Fibroblast of lung (primary cell): Measurements from ENCODE around the gene CDC23. TPM values are rescaled to one million over a fixed set of nuclear protein-coding genes. Genes with fewer than 3 reads are reported as not detected.
A peak's percentile ranks its signal among the peaks of the same experiment; 100 is the strongest.

ENCODE experiments used
- DNase-seq, 2 donors: peaks; one replicate each; pipeline versions ENCODE4 v3.0.0 to v3.0.0-alpha.2; 2010; ENCODE audit warnings: low read depth in 2 of 2
- H2AFZ ChIP-seq: 2 replicates; pipeline ENCODE4 v1.5.1; 2012; ENCODE audit warnings: low read length, control low read depth, inconsistent platforms
- H3K27ac ChIP-seq: 2 replicates; pipeline ENCODE4 v1.5.1; 2011; ENCODE audit warnings: low read length, control low read depth; ENCODE audit not compliant: insufficient read depth
- H3K27me3 ChIP-seq: 2 replicates; pipeline ENCODE4 v1.5.1; 2011; ENCODE audit warnings: mild to moderate bottlenecking, low read length; ENCODE audit not compliant: control insufficient read depth, insufficient read depth
- H3K36me3 ChIP-seq: 2 replicates; pipeline ENCODE4 v1.5.1; 2011; ENCODE audit warnings: low read length; ENCODE audit not compliant: control insufficient read depth, insufficient read depth
- H3K4me1 ChIP-seq: 2 replicates; pipeline ENCODE4 v1.5.1; 2011; ENCODE audit warnings: low read length; ENCODE audit not compliant: control insufficient read depth, insufficient read depth; ENCODE audit errors: extremely low read depth
- H3K4me2 ChIP-seq: 2 replicates; pipeline ENCODE4 v1.5.1; 2011; ENCODE audit warnings: low read length, control low read depth; ENCODE audit not compliant: insufficient read depth; ENCODE audit errors: extremely low read depth
- H3K4me3 ChIP-seq, 4 experiments: fragments of 200-600 bp in 1 of 4; sonication (generic) in 1 of 4; replicated peaks in 1 of 4; 2 replicates each; pipeline ENCODE4 v1.5.1; 2011 to 2016; ENCODE audit warnings: low read length in 4 of 4, low read depth in 3 of 4, mild to moderate bottlenecking in 3 of 4, control low read depth in 2 of 4, inconsistent platforms in 1 of 4, mixed read lengths in 1 of 4; ENCODE audit not compliant: insufficient read depth in 1 of 4; ENCODE audit errors: control extremely low read depth in 1 of 4
- H3K79me2 ChIP-seq: 2 replicates; pipeline ENCODE4 v1.5.1; 2012; ENCODE audit warnings: mild to moderate bottlenecking, low read length, inconsistent platforms; ENCODE audit not compliant: control insufficient read depth, insufficient read depth
- H3K9ac ChIP-seq: 2 replicates; pipeline ENCODE4 v1.5.1; 2011; ENCODE audit warnings: mild to moderate bottlenecking, low read length, control low read depth; ENCODE audit not compliant: insufficient read depth
- H3K9me3 ChIP-seq: 2 replicates; pipeline ENCODE4 v1.5.1; 2012; ENCODE audit warnings: low read depth, low read length; ENCODE audit not compliant: control insufficient read depth, insufficient read depth
- H4K20me1 ChIP-seq: 2 replicates; pipeline ENCODE4 v1.5.1; 2011; ENCODE audit warnings: low read length; ENCODE audit not compliant: control insufficient read depth, insufficient read depth; ENCODE audit errors: extremely low read depth
- EZH2 ChIP-seq: IDR thresholded peaks from 2 replicates; pipeline ENCODE4 v1.5.1; 2012; ENCODE audit warnings: low read length, control low read depth, mild to moderate bottlenecking; ENCODE audit errors: missing control alignments
- polyA minus RNA-seq: library from RNA; depleted of rRNA, polyadenylated mRNA; stranded (reverse); fragments of >200 nt; gene quantifications from 2 replicates; pipeline ENCODE4 v1.2.3, GENCODE V29; 2011; ENCODE audit warnings: low replicate concordance
- polyA plus RNA-seq, 2 donors: library from polyadenylated mRNA; depleted of rRNA in 1 of 2; stranded (reverse) in 1 of 2; unstranded in 1 of 2; fragments of >200 nt; gene quantifications; 2 replicates each; pipeline ENCODE4 v1.2.1, GENCODE V29; 2011 to 2012; ENCODE audit warnings: missing spikeins in 1 of 2
- total RNA-seq: library from RNA; depleted of rRNA; stranded (reverse); fragments of >200 nt; gene quantifications from 2 replicates; pipeline ENCODE4 v1.2.1, GENCODE V29; 2014
- TF ChIP-seq, protein P1 (sequence below), 2 donors: IDR thresholded peaks in 1 of 2; conservative IDR thresholded peaks in 1 of 2; 1 replicate in 1 of 2; 2 replicates in 1 of 2; pipeline ENCODE4 v1.5.1; 2011 to 2012; ENCODE audit warnings: low read length in 2 of 2, control low read depth in 1 of 2, inconsistent platforms in 1 of 2, low read depth in 1 of 2, mild to moderate bottlenecking in 1 of 2

Gene CDC23, protein sequence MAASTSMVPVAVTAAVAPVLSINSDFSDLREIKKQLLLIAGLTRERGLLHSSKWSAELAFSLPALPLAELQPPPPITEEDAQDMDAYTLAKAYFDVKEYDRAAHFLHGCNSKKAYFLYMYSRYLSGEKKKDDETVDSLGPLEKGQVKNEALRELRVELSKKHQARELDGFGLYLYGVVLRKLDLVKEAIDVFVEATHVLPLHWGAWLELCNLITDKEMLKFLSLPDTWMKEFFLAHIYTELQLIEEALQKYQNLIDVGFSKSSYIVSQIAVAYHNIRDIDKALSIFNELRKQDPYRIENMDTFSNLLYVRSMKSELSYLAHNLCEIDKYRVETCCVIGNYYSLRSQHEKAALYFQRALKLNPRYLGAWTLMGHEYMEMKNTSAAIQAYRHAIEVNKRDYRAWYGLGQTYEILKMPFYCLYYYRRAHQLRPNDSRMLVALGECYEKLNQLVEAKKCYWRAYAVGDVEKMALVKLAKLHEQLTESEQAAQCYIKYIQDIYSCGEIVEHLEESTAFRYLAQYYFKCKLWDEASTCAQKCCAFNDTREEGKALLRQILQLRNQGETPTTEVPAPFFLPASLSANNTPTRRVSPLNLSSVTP
- total RNA-seq = 21.3 and 26.8 TPM in 2 replicates
- polyA plus RNA-seq = 28.8 and 31.8 TPM in 2 replicates
- polyA plus RNA-seq (2012) = 16.6 and 19.3 TPM in 2 replicates
- 10.1 and 26.3 TPM in 2 replicates for polyA minus RNA-seq

DNA sequence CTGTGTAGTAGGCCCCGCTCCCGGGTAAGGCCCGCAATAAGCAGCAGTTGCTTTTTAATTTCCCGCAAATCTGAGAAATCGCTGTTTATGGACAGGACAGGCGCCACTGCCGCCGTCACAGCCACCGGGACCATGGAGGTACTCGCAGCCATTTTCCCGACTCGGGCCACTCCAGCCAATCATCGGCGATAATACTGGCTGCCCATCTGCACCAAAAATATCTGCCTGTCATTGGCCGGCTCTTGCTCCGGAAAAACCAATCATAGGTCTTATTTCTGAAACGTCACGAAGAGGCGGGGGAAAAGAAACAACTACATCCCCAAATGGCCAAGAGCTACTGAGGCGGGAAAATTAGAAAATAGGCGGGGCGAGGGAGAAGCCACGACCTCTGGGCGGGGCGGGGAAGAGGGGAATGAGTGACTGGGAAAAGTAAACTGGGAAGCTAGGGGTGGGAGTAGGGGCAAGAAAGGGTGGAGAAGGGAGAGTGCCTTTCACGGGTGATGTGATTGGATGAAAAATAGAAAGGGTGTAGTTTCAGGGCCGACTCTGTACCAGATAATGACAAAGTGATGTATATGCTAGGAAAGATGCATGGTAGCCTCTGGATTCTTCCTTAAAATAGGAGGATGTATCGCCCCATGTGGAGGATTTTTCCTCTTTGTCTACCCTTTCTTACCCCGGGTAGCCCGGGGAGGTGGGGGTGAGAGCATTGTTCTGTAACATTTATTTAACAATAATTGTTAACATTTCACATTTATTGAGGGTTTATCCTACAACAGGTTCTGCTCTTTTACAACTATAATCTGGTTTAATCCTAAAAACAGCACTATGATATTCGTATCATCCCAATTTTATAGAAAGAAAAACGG lies at the start of gene CDC23:
Gene CDC23, minus strand, starts transcription at position 163 of the 869 bp plus-strand sequence. Its CDS starts 11 bp downstream, at position 152.
- Histone ChIP-seq H3K4me1 (no peaks in the 10 kb centered on the region), H3K27me3 (no peaks in the 10 kb centered on the region), H2AFZ (peak within 1 kb of the TSS; percentile 100), H3K27ac (peak within 1 kb of the TSS; percentile 91), H3K9ac (peak within 1 kb of the TSS; percentile 94), H3K4me2 (peak within 1 kb of the TSS; percentile 85), H3K9me3 (no peaks in the 10 kb centered on the region), H3K79me2 (peaks cover 36% of the 10 kb centered on the region), H3K36me3 (no peaks in the 10 kb centered on the region), H3K4me3 (peak within 1 kb of the TSS; percentile 84 to 100 (median 96)), H4K20me1 (no peaks in the 10 kb centered on the region)
- DNase-seq = peak; percentile 97 to 98
- no peak for TF ChIP-seq EZH2
- TF ChIP-seq, protein P1, sequence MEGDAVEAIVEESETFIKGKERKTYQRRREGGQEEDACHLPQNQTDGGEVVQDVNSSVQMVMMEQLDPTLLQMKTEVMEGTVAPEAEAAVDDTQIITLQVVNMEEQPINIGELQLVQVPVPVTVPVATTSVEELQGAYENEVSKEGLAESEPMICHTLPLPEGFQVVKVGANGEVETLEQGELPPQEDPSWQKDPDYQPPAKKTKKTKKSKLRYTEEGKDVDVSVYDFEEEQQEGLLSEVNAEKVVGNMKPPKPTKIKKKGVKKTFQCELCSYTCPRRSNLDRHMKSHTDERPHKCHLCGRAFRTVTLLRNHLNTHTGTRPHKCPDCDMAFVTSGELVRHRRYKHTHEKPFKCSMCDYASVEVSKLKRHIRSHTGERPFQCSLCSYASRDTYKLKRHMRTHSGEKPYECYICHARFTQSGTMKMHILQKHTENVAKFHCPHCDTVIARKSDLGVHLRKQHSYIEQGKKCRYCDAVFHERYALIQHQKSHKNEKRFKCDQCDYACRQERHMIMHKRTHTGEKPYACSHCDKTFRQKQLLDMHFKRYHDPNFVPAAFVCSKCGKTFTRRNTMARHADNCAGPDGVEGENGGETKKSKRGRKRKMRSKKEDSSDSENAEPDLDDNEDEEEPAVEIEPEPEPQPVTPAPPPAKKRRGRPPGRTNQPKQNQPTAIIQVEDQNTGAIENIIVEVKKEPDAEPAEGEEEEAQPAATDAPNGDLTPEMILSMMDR (conservative IDR thresholded peaks at IDR 0.05 in 1 of 2, IDR thresholded peaks at IDR 0.05 in 1 of 2; ENCODE audit: low read depth in 1 of 2, low read length in 2 of 2) = no peak

DNA sequence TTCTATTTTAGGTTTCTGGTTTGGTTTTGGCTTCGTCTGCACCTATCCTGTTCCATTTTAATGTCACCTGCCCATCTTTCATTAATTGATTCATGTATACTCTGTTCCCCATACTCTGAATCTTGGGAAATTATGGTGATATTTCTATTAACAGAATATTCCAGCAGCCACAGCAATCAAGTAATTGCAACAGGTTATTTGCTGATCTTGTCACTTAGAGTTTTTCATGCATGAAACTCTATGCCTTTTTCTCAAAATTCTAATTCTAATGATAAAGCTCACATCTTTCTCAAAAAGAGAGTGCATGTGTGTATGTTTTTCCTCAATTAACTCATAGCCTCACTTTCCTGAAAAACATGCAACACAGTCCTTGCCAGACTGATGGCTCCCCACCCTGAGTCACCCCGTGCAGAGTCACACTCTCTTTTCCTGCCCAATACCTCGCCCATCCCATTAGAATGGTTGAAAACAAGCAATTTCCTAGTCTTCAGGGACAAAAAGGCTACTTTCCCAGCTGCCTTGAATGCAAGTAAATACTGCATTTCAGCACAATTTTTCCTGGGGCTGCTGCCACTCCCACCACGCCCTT lies 45.7 kb upstream of the CDC23 start:
- no peaks in the 10 kb centered on the region for H3K36me3 ChIP-seq
- H2AFZ ChIP-seq = no peak overlapping the region
- no peak for DNase-seq
- no peaks in the 10 kb centered on the region for H3K79me2 ChIP-seq
- no peak overlapping the region for H3K9ac ChIP-seq
- H3K4me2 ChIP-seq = no peak overlapping the region
- H4K20me1 ChIP-seq = no peaks in the 10 kb centered on the region
- peaks cover under 1% of the 10 kb centered on the region for H3K27me3 ChIP-seq
- no peak overlapping the region for H3K27ac ChIP-seq
- no peaks in the 10 kb centered on the region for H3K4me1 ChIP-seq
- H3K4me3 ChIP-seq = no peak overlapping the region
- no peak for TF ChIP-seq EZH2
- TF ChIP-seq, protein P1 (conservative IDR thresholded peaks at IDR 0.05 in 1 of 2, IDR thresholded peaks at IDR 0.05 in 1 of 2; ENCODE audit: low read depth in 1 of 2, low read length in 2 of 2) = no peak
- H3K9me3 ChIP-seq = no peaks in the 10 kb centered on the region
